ENCODE measurements around the gene MAGI2. TPM values are rescaled to one million over a fixed set of nuclear protein-coding genes. Genes with fewer than 3 reads are reported as not detected.

Gene MAGI2
- total RNA-seq, 1 donor from 2014 or later = 5.8 TPM

DNA sequence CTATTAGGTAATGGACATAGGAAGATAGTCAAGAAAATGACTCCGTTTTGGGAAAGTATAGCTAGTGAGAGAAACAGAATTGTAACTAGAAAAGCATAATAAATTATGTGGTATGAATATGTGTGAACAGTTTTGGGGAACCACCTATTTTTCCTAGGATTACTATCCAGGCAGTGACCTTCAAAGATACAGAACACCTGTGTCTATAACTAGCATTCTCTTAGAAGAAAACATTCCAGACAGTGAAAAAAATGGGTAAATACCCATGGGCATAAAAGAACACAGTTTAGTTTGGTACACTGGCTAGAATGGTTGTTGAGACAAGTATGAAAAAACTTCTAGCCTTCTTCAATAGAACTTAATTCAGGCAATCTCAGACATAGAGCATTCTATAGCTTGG lies 690.8 kb downstream of the MAGI2 start:
- H3K36me3 Mint-ChIP-seq (ENCODE audit: low read depth) = no peaks in the 10 kb centered on the region
- H3K4me3 Mint-ChIP-seq (ENCODE audit: unreplicated experiment) = no peak overlapping the region
- H3K4me1 Mint-ChIP-seq (ENCODE audit: low read depth) = no peaks in the 10 kb centered on the region
- peaks cover 3% of the 10 kb centered on the region for H3K27me3 Mint-ChIP-seq (ENCODE audit: low read depth)
- H3K9me3 Mint-ChIP-seq (ENCODE audit: low read depth) = no peaks in the 10 kb centered on the region
- no peak overlapping the region for H3K27ac Mint-ChIP-seq (ENCODE audit: unreplicated experiment)
- DNase-seq (ENCODE audit: low spot score) = no peak
- TF ChIP-seq, protein P1, sequence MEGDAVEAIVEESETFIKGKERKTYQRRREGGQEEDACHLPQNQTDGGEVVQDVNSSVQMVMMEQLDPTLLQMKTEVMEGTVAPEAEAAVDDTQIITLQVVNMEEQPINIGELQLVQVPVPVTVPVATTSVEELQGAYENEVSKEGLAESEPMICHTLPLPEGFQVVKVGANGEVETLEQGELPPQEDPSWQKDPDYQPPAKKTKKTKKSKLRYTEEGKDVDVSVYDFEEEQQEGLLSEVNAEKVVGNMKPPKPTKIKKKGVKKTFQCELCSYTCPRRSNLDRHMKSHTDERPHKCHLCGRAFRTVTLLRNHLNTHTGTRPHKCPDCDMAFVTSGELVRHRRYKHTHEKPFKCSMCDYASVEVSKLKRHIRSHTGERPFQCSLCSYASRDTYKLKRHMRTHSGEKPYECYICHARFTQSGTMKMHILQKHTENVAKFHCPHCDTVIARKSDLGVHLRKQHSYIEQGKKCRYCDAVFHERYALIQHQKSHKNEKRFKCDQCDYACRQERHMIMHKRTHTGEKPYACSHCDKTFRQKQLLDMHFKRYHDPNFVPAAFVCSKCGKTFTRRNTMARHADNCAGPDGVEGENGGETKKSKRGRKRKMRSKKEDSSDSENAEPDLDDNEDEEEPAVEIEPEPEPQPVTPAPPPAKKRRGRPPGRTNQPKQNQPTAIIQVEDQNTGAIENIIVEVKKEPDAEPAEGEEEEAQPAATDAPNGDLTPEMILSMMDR (IDR thresholded peaks at IDR 0.05) = no peak

DNA sequence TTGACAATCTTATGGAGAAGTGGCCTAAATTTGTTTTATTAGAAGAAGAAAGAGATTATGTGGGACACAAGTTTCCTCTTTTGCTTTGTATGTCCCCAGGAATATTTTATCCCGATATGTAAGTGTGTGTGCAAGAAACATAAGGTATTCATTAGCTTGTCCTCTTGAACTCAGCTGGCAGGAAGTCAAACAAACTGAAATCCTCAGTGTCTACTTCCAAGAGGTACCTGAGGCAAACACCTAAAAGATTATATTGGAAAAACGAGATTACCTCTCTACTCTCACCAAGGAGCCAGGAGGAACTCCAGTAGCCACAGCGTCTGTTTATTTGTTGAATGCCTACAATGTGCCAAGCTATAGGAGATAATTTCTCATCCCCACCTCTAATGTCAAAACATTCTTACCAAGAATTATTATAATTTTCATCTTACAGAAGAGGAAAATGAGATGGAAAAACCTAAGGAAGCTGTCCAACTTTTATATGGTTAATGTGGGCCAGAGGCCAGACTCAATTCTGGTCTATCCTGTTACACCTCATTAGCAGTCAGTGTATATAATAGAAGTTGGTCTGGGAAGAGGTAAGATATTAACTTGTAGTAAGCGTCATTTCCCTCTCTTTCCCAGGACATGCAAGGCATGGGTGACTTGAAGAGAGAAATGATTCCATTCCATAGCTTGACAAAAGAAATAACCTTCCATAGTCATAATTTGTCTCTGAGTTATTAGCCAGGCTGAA lies 692.7 kb downstream of the MAGI2 start:
- DNase-seq (ENCODE audit: low spot score) = no peak
- TF ChIP-seq, protein P1 (IDR thresholded peaks at IDR 0.05) = no peak
- H3K4me3 Mint-ChIP-seq (ENCODE audit: unreplicated experiment) = no peak overlapping the region
- no peaks in the 10 kb centered on the region for H3K9me3 Mint-ChIP-seq (ENCODE audit: low read depth)
- no peak overlapping the region for H3K27ac Mint-ChIP-seq (ENCODE audit: unreplicated experiment)
- peaks cover 3% of the 10 kb centered on the region for H3K27me3 Mint-ChIP-seq (ENCODE audit: low read depth)
- H3K4me1 Mint-ChIP-seq (ENCODE audit: low read depth) = no peaks in the 10 kb centered on the region
- no peaks in the 10 kb centered on the region for H3K36me3 Mint-ChIP-seq (ENCODE audit: low read depth)

DNA sequence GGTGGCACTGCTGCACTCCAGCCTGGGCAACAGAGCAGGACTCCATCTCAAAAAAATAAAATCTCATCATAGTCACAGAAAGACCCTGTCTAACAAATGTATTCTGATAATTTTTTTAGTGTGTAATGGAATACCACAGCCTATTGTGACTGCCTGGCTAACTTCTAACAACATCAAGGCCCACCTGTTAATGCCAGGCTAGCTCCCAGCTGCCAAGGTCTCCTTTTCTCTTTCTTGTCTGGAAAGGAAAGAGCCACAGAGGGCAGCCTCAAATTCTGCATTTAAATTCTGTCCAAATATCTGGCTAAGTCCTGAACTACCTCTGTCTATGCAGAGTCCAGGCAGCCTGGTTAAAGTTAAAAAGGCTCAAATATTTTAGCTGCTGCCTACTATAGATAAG lies 700.9 kb downstream of the MAGI2 start:
- peaks cover 2% of the 10 kb centered on the region for H3K36me3 Mint-ChIP-seq (ENCODE audit: low read depth)
- H3K9me3 Mint-ChIP-seq (ENCODE audit: low read depth) = peaks cover 7% of the 10 kb centered on the region
- H3K27me3 Mint-ChIP-seq (ENCODE audit: low read depth) = peaks cover 2% of the 10 kb centered on the region
- H3K27ac Mint-ChIP-seq (ENCODE audit: unreplicated experiment) = no peak overlapping the region
- TF ChIP-seq, protein P1 (IDR thresholded peaks at IDR 0.05) = no peak
- no peak for DNase-seq (ENCODE audit: low spot score)
- H3K4me1 Mint-ChIP-seq (ENCODE audit: low read depth) = no peaks in the 10 kb centered on the region
- H3K4me3 Mint-ChIP-seq (ENCODE audit: unreplicated experiment) = no peak overlapping the region

DNA sequence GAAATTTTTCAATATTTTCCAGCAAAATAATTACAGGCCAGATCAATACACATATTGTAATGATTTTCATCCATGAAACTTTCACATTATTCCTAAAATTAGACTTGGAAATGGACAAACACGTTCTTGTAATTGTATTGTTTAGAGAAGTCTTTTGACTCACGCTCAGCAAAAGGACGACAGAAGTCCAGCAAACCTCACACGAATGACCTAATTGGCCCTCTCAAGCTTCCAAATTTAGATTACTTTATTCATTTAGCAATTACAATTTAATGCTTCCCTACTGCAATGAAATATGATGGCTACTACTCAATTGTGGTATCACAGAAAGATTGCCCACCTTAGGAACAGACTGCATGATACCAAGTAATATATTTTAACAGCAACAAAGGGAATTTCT lies 702.2 kb downstream of the MAGI2 start:
- H3K36me3 Mint-ChIP-seq (ENCODE audit: low read depth) = peaks cover 2% of the 10 kb centered on the region
- TF ChIP-seq, protein P1 (IDR thresholded peaks at IDR 0.05) = no peak
- H3K9me3 Mint-ChIP-seq (ENCODE audit: low read depth) = peaks cover 7% of the 10 kb centered on the region
- peaks cover 2% of the 10 kb centered on the region for H3K27me3 Mint-ChIP-seq (ENCODE audit: low read depth)
- DNase-seq (ENCODE audit: low spot score) = no peak
- no peak overlapping the region for H3K4me3 Mint-ChIP-seq (ENCODE audit: unreplicated experiment)
- no peaks in the 10 kb centered on the region for H3K4me1 Mint-ChIP-seq (ENCODE audit: low read depth)
- H3K27ac Mint-ChIP-seq (ENCODE audit: unreplicated experiment) = no peak overlapping the region

DNA sequence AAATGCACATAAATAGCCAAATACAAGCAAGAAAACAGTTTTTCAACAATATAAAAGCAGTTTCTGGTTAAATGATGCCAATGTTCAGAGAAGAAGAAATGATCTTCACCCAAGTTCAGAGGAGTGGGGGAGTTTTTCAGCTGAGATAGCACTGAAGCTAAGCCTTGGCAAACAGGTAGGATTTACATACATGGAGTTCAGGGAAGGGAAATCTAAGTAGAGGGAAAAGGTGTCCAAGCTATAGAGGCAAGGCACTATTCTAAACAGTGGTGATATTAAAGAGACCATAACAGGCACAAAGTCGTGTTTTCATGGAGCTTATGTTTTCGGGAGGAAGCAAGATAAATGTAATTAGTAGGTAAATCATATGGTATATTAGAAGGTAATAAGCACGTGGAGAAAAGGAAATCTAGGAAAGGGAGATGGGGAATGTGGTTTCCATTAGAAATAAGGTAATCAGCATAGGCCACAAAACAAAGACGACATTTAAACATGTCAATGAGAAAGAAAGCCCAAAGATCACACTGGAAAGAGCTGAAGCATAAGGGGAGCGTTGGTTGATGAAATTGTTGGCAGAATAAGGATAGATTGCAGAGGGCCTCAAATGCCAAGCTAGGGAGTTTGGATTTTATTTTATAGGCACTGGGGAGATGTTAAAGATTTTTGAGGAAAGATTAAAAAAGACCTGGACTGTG lies 704.3 kb downstream of the MAGI2 start:
- Mint-ChIP-seq H3K4me3 (ENCODE audit: unreplicated experiment) (no peak overlapping the region), H3K27me3 (ENCODE audit: low read depth) (peaks cover 2% of the 10 kb centered on the region), H3K27ac (ENCODE audit: unreplicated experiment) (no peak overlapping the region), H3K4me1 (ENCODE audit: low read depth) (no peaks in the 10 kb centered on the region), H3K36me3 (ENCODE audit: low read depth) (peaks cover 2% of the 10 kb centered on the region), H3K9me3 (ENCODE audit: low read depth) (peaks cover 7% of the 10 kb centered on the region)
- DNase-seq (ENCODE audit: low spot score) = no peak
- TF ChIP-seq, protein P1 (IDR thresholded peaks at IDR 0.05) = no peak

Data from chondrocyte (in vitro differentiated cells).